ENCODE results near the gene GRM6. TPM values are rescaled to one million over a fixed set of nuclear protein-coding genes. Genes with fewer than 3 reads are reported as not detected.

GRM6 gene
- total RNA-seq, 1 donor from 2014 or later, result not detected

DNA sequence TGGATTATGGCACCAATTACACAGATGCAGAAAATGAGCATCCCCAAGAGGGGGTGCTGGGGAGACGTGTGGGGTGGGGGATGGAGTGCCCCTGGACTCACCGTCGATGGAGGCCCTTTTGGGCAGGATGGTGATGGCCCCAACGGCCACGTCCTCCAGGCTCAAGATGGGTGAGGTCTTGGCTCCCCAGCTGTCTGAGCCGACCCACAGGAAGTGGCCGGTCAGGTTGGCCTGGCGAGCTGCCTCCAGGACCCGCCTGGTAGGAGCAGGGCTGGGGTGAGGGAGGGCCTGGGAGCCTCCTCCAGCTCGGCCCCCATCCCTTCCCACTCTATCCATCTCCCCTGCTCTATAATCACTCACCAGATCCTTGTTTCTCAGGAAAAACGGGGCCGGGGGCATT, 4.6 kb downstream of the GRM6 start:
- H3K36me3 Mint-ChIP-seq (ENCODE audit: unreplicated experiment), result no peaks in the 10 kb centered on the region
- H3K9me3 Mint-ChIP-seq (ENCODE audit: unreplicated experiment), result peaks cover 12% of the 10 kb centered on the region
- TF ChIP-seq, protein P1, sequence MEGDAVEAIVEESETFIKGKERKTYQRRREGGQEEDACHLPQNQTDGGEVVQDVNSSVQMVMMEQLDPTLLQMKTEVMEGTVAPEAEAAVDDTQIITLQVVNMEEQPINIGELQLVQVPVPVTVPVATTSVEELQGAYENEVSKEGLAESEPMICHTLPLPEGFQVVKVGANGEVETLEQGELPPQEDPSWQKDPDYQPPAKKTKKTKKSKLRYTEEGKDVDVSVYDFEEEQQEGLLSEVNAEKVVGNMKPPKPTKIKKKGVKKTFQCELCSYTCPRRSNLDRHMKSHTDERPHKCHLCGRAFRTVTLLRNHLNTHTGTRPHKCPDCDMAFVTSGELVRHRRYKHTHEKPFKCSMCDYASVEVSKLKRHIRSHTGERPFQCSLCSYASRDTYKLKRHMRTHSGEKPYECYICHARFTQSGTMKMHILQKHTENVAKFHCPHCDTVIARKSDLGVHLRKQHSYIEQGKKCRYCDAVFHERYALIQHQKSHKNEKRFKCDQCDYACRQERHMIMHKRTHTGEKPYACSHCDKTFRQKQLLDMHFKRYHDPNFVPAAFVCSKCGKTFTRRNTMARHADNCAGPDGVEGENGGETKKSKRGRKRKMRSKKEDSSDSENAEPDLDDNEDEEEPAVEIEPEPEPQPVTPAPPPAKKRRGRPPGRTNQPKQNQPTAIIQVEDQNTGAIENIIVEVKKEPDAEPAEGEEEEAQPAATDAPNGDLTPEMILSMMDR (IDR thresholded peaks at IDR 0.05), result no peak
- no peak overlapping the region for H3K4me3 Mint-ChIP-seq (ENCODE audit: unreplicated experiment)
- no peak overlapping the region for H3K27ac Mint-ChIP-seq (ENCODE audit: unreplicated experiment)
- peaks cover 3% of the 10 kb centered on the region for H3K27me3 Mint-ChIP-seq (ENCODE audit: unreplicated experiment)
- DNase-seq (ENCODE audit: extremely low spot score, unreplicated experiment), result no peak
- no peaks in the 10 kb centered on the region for H3K4me1 Mint-ChIP-seq (ENCODE audit: unreplicated experiment)

DNA sequence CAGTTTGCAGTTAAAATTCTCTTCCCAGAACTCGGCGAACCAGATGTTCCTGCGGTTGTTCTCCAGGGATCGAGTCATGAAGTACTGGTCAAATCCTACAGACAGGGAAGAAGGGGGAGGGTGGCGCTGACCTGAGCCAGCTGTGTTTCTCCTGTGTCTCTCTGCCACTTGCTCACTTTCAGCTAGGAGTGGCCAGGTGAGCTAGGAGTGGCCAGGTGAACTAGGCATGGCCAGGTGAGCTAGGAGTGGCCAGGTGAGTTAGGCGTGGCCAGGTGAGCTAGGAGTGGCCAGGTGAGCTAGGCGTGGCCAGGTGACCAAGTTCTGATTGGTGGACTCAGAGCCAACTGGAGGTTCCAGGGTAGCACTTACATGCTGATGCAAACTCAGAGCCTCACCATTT, 5.8 kb downstream of the GRM6 start:
- H3K36me3 Mint-ChIP-seq (ENCODE audit: unreplicated experiment), result no peaks in the 10 kb centered on the region
- TF ChIP-seq, protein P1 (IDR thresholded peaks at IDR 0.05), result no peak
- no peaks in the 10 kb centered on the region for H3K27me3 Mint-ChIP-seq (ENCODE audit: unreplicated experiment)
- H3K4me1 Mint-ChIP-seq (ENCODE audit: unreplicated experiment), result no peaks in the 10 kb centered on the region
- DNase-seq (ENCODE audit: extremely low spot score, unreplicated experiment), result peak; percentile 57
- no peak overlapping the region for H3K27ac Mint-ChIP-seq (ENCODE audit: unreplicated experiment)
- H3K9me3 Mint-ChIP-seq (ENCODE audit: unreplicated experiment), result peaks cover 12% of the 10 kb centered on the region
- H3K4me3 Mint-ChIP-seq (ENCODE audit: unreplicated experiment), result no peak overlapping the region

DNA sequence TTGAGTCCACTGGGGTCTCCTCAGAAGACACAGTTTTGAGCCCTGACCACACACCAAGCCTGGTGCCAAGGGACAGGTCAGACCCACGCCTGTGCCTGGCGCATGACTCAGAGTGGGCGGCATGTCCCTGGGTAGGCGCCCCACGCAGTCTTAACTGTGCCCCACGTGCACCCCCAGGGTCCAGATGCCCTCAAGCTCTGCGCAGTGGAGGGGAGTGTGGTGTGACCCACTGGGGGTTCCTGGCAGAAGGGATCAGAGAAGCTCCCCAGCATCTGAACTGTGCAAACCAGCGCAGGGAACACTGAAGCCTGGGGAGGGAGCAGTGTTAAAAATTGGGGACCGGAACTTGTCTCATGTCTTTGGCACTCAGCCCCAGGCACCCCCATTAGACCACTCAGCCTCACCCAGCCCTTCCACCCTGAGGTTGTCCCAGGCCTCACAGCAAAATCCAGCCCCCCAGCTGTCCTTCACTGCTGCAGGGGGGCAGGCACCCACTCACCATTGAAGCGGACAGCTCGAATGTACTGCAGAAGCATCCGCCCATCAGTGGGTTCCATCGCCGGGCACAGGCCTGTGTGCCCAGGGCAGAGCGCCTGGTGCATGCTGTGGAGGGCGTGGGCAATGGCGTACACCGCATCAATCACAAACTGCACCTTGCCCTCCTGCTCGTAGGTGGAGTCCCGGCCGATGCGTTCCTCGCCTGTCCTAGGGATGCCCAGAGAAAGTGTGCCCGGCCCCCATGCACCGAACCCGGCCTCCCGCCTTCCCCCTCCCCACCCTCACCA, 6.5 kb downstream of the GRM6 start:
- no peaks in the 10 kb centered on the region for H3K4me1 Mint-ChIP-seq (ENCODE audit: unreplicated experiment)
- TF ChIP-seq, protein P1 (IDR thresholded peaks at IDR 0.05), result no peak
- H3K27me3 Mint-ChIP-seq (ENCODE audit: unreplicated experiment), result no peaks in the 10 kb centered on the region
- peak; percentile 80 for DNase-seq (ENCODE audit: extremely low spot score, unreplicated experiment)
- peaks cover 12% of the 10 kb centered on the region for H3K9me3 Mint-ChIP-seq (ENCODE audit: unreplicated experiment)
- H3K27ac Mint-ChIP-seq (ENCODE audit: unreplicated experiment), result no peak overlapping the region
- H3K36me3 Mint-ChIP-seq (ENCODE audit: unreplicated experiment), result no peaks in the 10 kb centered on the region
- H3K4me3 Mint-ChIP-seq (ENCODE audit: unreplicated experiment), result no peak overlapping the region

GRCh38 chr5:178986326-178986960, 8.7 kb downstream of the GRM6 start:
- Mint-ChIP-seq H3K9me3 (ENCODE audit: unreplicated experiment) (peaks cover 12% of the 10 kb centered on the region), H3K27me3 (ENCODE audit: unreplicated experiment) (no peaks in the 10 kb centered on the region), H3K27ac (ENCODE audit: unreplicated experiment) (no peak overlapping the region), H3K36me3 (ENCODE audit: unreplicated experiment) (peaks cover 2% of the 10 kb centered on the region), H3K4me1 (ENCODE audit: unreplicated experiment) (no peaks in the 10 kb centered on the region), H3K4me3 (ENCODE audit: unreplicated experiment) (no peak overlapping the region)
- no peak for DNase-seq (ENCODE audit: extremely low spot score, unreplicated experiment)
- TF ChIP-seq, protein P1 (IDR thresholded peaks at IDR 0.05), result no peak
